Measurements from ENCODE around the gene SMIM11. TPM values are rescaled to one million over a fixed set of nuclear protein-coding genes. Genes with fewer than 3 reads are reported as not detected.

SMIM11 gene, protein sequence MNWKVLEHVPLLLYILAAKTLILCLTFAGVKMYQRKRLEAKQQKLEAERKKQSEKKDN
- total RNA-seq (2022; extraction: Qiagen RNA extraction): 6.8 to 18.0 TPM (median 12.9 TPM) in 5 replicates

GRCh38 chr21:34374940-34375618 lies at the start of gene SMIM11:
SMIM11 (plus strand) TSS chr21:34375507; CDS start chr21:34379505, 3,998 bp downstream.

DNA sequence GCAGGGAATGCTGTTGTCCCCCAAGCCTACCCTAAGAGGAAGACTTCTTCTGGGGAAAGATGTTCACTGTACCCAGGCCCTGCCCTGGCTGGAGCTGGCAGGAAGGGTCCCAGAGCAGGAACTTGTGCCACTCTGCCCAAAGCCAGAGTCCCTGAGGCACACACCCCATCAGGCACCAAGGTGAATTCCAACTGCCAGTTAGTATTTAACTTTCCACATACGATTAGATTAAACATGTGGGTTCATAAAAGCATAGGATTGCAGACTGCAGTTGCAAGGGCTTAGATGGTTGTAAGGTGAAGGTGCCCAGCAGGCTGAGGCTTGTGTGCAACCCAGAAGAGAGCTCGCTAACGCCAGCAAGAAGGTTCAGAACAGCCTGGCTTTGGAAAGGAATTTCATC lies 11.6 kb upstream of the SMIM11 start, which contains the start of gene KCNE2:
Gene KCNE2, plus strand, starts transcription at position 274 of the 400 bp plus-strand sequence. CDS start 6,473 bp downstream, outside the sequence.

DNA sequence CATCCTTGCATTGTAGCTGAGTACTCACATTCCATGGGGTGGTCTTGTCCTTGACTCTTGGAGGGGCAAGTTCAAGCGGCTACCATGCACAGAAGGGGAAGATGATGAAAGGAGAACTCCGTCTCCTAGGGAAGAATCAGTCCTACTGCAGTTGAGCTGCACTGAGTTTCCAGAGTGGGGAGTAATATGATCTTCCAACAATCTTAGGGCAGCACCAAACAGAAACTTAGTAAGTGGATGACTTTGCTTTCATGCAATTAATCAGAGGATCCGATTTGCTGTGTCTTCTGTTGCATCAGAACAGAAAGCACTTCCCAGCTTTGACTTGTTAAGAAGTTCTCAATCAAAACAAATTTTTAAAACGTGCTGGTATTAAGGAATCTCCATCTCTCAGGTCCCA lies 48.5 kb downstream of the SMIM11 start, which contains the start of gene SMIM34:
Gene SMIM34, minus strand, starts transcription at position 147 of the 400 bp plus-strand sequence. Its CDS starts 112 bp downstream, at position 35.

Other genes starting within 250 kb of the SMIM11 start
- gene KCNE2, start 11.5 kb upstream of the SMIM11 start, total RNA-seq (2022; extraction: Qiagen RNA extraction): not detected in 5 replicates
- not detected in 5 replicates for gene SMIM34, start 48.4 kb downstream of the SMIM11 start, total RNA-seq (2022; extraction: Qiagen RNA extraction)
- 0.06 to 0.08 TPM in 2 of 5 replicates, not detected in the others for gene KCNE1, start 136.7 kb downstream of the SMIM11 start, total RNA-seq (2022; extraction: Qiagen RNA extraction)
- gene RCAN1, start 239.6 kb downstream of the SMIM11 start, total RNA-seq (2022; extraction: Qiagen RNA extraction): 12.4 to 13.9 TPM (median 12.9 TPM) in 5 replicates